Measurements from ENCODE around the gene CEP350.
"Not testable (repeated sequence)": the region's sequence is repeated elsewhere in the genome, so short reads cannot be mapped to it uniquely, and the experiment has no call there.

Gene CEP350

GRCh38 chr1:179984942-179985341 lies 30.3 kb downstream of the CEP350 start:
- no peak for DNase-seq

DNA sequence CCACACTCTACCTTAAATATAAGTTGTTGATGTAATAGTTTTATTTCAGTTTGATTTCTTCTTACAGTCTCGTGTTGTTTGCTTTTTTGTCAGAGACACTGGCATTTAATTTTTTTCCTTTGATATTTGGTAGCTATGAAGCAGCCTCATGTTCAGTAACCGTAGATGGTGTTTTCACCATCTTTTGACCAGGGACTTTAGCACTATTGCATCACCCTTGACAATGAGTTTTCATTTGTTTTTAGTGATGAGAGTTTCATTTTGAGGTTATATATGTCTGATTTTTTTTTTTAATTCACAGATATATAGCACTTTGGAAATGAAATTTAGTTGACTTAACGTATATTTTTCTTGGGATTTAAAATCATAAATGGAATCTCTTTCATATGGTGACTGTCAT lies 36.2 kb downstream of the CEP350 start:
- no peak for DNase-seq

GRCh38 chr1:179995576-179995975 lies 41.0 kb downstream of the CEP350 start:
- no peak for DNase-seq

DNA sequence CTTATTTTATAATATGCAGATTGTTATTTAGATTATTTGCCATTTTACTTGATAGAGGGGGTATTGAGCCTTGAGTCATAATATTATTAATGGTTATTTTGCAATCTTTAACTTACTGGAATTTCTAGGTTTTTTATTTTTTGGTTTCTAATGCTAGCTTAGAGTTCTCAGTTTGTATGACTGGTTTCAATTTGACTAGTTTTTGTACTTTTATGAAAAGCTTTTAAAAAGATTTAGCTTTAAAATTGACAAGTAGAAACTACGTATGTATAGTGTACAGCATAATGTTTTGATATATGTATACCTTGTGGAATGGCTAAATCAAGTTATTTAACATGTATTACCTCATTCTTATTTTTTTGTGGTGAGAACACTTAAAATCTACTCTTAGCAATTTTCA lies 41.5 kb downstream of the CEP350 start:
- peak in 1 of 5 experiments; percentile 12 for DNase-seq

- no peak for DNase-seq
Observed at GRCh38 chr1:180000575-180000974, 46.0 kb downstream of the CEP350 start.

GRCh38 chr1:180002437-180002836 lies 47.8 kb downstream of the CEP350 start:
- DNase-seq, result no peak

DNA sequence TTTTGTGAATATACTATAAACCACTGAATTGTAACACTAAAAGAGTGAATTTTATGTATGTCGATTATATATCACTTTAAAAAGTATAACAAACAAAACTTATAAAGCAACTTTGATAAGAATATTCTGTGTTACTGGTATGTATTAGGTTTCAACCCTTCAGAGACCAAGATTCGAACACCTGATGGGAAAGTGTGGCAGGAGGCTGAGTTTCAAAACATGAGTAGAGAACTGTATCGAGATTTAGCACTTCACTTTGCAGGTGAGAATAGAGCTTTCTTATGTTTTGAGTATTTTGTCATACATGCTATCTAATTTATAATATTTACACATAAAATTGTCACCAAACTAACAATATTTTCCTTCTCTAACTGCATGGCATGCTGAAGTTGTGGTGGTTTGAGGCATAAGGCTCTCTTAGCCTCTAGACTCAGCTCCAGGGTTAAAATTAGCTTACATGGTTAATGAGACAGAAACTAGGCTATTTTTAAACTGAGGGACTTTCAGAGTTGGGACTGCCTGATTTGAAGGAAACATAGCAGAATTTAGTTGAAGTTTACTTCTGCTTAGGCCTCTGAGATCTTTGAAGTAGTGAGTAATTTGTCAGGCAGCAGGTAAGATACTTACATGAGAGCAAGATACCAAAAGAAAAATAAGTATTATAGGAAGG lies 48.6 kb downstream of the CEP350 start:
- DNase-seq, result no peak

GRCh38 chr1:180006762-180007161 lies 52.2 kb downstream of the CEP350 start:
- not testable (repeated sequence) for DNase-seq

GRCh38 chr1:180020017-180020416 lies 65.4 kb downstream of the CEP350 start:
- no peak for DNase-seq

DNA sequence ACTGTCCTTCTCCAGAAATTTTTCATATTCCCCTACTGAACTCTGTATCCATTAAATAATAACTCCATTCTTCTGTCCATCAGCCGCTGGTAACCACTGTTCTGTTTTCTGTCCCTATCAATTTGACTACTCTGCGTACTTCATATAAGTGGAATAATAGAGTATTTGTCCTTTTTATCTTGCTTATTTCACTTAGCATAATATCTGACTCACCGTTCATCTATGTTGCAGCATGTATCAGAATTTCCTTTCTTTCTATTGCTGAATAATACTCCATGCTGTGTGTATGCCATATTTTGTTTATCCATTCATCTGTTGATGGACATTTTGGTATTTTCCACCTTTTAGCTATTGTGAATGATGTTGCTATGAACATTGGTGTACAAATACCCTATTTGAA lies 71.9 kb downstream of the CEP350 start:
- no peak for DNase-seq

DNA sequence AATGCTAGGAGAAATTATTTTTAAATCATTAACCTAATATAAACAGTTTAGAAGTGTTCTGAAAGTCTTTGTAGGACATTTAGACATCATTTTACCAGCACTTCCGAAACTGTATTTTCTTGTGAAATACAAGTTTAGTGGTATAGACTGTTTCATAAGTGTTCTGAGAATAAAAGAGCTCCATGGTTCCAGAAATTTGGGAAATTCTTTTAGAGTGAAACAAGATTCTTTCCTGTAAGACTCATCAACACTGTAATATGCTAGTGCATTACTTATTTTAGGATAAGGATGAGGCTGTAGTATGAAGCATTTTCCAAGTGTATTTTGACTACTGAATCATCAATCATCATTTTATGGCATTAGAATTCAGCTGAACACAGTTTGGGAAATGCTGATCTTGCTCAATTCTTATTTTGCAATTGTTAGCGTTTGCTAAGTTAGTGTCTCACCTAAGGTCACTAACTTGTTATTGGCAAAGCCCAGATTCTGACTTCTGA lies 73.4 kb downstream of the CEP350 start:
- no peak for DNase-seq

DNA sequence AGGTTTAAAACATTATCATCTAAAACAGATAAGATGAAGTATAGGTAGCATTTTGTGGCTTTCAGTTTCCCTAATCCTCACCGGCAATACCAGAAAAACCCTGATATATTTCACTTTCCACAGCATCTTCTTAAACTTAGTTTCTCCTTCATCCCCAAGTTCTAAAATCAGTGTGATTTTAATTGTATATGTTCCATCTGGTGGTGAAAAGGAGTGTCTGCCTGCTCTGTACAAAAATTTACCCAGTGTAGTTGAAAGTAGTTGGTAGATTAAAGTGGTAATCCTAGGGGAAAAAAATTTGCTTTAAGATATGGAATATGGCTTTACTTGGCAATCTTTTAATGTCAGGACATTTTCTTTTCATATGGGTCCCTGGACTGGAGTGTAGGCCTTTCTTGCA lies 74.3 kb downstream of the CEP350 start:
- DNase-seq, result peak in 1 of 5 experiments; percentile 2

DNA sequence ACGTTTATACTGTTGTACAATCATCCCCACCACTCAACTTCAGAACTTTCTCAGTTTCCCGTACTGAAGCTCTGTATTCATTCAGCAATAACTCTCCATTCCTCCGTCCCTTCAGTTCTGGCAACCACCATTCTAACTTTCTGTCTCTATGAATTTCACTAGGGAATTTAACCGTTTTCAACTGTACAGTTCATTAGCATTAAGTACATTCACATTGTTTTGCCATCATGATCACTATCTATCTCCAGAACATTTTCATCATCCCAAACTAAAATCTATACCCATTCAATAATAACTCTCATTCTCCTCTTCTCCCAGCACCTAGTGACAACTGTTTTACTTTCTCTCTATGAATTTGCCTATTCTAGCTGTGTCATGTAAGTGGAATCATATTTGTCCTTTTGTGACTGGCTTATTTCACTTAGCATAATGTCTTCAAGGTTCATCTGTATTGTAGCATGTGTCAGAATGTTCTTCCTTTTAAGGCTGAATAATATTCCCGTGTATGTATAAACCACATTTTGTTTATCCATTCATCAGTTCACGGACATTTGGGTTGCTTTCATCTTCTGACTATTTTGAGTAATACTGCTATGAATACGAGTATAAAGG lies 75.0 kb downstream of the CEP350 start:
- peak in 1 of 5 experiments; percentile 19 for DNase-seq

GRCh38 chr1:180031664-180032063 lies 77.1 kb downstream of the CEP350 start:
- DNase-seq, result no peak

DNA sequence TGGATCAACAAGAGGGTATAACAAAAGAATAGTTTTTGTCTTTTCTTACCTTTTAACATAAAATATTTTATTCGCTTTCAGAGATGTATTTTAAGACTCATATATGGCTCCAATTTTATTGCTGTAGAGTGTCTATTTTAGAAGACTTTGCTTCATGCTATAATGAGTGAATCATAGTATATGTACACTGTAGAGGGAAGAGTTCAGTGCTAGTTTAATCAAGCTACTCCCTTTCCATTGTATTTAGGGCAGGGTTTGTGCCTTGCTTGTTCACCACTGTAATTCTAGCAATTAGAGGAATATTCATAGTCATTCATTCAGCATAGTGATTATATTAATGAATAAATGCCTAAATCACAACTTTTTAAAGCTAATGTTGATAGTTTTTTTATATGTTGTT lies 78.8 kb downstream of the CEP350 start:
- DNase-seq, result no peak

DNA sequence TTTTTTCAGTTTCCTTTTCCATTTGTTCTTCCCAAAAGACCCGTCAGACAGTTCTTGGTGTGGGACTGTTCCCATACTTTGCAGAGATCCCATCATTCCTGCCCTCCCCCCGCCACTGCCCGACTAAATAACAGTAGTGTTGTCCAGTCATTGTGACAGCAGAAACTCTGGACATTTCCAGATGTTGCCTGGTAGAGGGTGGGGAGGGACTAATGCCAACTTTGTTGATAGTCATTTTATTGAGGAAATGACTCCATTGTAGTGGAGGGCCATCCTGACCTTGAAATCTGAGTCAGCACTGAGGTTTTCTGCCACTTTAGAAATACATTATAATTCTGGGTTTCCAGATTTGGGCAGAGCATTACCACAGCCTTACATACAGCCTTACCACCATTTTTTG lies 85.4 kb downstream of the CEP350 start:
- no peak for DNase-seq

GRCh38 chr1:180041582-180041981 lies 87.0 kb downstream of the CEP350 start:
- no peak for DNase-seq

DNA sequence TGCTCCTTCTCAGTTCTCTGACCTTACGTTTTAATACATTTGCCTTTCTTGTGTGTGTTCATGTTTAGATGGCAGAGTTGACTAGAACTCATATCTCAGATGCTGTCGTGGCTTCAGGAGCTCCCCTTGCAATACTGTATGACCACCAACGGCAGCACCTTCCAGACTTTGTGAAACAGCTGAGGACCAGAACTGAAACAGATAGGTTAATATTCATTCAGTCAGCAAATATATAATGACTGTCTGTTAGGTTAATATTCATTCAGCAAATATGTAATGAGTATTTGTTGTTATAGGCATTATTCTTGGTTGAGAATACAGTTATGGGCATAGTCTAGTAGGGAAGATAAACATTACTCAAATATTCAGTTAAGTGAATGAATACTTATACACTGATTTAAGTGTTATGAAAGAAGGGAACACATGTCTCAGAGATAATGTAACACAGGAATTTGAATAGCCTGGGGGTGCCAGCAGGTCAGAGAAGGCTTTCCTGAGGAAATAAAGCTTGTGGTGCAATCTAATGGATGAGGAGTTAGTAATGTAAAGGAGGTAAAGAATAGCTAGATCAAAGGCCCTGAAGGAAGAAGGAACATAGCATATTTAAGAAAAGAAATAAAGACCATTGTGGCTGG lies 88.5 kb downstream of the CEP350 start:
- no peak for DNase-seq

GRCh38 chr1:180043785-180044184 lies 89.2 kb downstream of the CEP350 start:
- DNase-seq, result no peak

DNA sequence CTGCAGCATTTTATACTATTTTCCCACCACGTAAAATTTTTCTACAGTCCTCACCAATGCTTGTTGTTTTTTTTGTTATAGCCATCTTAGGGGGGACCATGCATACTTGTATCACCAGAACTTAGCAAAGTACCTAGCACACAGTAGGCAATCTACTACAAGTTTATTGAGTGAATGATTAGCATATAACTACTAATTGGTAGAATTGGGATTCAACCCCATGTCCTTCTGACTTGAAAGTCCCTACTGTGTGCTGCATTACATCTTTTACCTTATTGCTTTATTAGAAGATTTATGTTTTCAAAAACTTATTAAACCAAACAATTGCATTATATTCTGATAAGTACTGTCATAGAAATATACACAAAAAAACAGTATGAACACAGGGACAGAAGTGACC lies 92.1 kb downstream of the CEP350 start:
- no peak for DNase-seq

GRCh38 chr1:180053594-180054567 lies 99.3 kb downstream of the CEP350 start:
- DNase-seq, result no peak

DNA sequence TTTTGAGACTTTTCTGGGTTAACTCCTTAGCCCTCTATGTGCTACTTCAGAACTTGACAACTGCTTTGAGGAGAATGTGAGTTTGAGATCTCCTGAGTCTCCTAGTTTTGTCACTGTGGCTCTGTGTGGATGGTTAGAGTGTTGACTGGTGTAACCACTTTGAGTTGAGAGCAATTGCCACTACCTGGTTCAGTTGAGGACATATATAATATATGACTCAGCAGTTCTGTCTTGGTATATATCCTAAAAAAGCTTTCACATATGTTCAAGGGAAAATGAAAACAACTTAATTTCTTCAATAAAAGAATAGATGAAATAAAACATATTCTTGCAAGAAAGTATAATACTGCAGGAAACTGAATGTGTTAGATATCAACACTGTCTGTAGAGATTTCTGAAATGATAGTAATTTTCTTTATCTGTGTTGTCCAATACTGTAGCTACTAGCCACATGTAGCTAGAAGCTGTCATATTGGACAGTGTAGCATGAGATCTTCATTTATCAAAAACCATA lies 103.3 kb downstream of the CEP350 start:
- DNase-seq, result peak in 1 of 5 experiments; percentile 60

DNA sequence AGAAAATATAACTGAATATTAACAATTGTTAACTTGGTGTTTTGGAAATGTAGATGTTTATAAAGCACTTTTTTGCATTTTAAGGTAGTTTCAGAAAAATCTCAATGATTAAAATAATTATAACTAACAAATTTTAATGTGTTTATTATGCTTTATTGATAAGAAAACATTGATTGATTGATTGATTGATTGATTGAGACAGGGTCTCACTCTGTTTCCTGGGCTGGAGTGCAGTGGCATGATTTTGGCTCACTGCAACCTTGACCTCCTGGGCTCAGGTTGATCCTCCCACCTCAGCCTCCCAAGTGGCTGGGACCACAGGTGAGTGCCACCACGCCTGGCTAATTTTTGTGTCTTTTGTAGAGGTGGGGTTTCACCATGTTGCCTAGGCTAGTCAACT lies 106.4 kb downstream of the CEP350 start:
- DNase-seq, result no peak
